HPDE6-E6E7 (cell line): Measurements from ENCODE around the gene CEP63.
"Not testable (repeated sequence)": the region's sequence is repeated elsewhere in the genome, so short reads cannot be mapped to it uniquely, and the experiment has no call there.

Experiments
- DNase-seq: peaks from one replicate; pipeline ENCODE4 v3.0.0; 2011; ENCODE audit warnings: missing footprints; ENCODE audit errors: extremely low spot score

The CEP63 gene

DNA sequence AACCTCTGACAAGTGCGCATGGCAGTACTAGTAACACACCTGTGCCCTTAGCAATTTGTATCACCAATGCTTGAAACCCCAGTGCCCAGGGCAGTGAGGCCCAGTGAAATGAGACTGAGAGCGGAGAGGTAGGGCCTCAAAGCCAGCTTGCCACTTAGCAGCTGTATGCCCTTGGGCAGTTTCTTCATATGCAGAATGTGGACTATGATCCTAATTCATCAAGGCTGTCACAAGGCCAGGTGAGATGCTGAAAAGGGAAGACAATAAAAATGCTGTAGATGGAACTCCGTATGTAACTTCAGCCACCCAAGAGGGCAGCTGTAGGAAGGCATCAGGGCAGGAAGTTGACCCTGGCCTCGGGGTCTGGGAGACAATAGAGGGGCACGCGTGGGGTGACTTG is 90.6 kb downstream of the CEP63 start:
- DNase-seq: no peak

DNA sequence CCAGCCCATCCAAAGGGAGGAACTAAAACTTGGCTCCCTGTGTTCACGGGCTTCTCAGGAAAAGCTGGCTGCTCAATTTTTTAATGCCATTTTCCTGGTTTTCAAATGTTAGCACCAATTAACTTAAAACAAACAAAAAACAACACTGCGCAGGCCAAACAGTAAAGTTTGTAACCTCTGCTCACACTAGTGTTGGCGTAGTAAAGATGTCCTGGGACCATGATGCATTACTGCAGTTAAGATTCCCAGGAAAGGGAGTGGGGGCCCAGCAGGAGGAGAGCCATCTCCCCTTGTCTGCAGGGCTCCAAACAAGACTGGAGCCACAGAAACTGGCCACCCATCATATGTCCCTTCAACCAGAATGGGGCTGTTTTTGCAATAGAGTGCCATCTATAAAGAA is 91.0 kb downstream of the CEP63 start:
- no peak for DNase-seq

DNA sequence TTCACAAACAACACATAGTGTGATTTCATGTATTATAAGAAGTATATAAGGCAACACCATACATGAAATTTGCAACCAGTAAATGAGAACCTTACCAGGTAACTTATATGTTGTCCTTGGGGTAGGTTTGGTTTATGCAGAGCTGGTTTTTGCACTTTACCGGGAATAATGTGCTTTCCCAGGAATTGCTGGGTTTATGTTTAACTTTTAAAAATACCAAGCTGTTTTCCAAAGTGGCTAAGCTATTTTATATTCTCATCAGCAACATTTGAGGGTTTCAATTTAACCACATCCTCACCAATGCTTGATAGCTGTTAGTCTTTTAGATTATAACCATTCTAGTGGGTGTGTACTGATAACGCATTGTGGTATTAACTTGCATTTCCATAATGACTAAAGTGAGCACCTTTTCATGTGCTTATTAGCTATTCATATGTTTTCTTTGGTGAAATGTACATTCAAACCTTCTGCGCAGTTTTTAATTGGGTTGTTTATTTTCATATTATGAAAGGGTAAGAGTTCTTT is 93.3 kb downstream of the CEP63 start:
- DNase-seq: no peak

DNA sequence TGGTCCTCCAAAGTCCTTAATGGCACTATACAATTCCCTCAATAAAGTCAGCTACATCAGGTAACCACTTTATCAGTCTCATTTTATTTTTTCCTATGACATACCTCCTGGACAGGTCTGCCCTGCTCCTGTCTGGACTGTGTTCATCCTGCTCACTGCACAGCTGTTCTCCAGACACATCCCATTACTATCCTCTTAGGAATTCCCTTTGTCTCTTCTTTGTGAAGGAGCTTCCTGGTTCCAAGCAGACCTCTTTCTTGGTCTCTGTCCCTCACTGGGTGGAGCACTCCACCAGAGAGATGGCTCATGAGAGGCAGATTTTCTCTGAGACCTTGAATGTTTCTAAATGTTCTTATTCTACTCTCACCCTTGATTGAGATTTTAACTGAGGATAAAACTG is 104.9 kb downstream of the CEP63 start:
- no peak for DNase-seq

DNA sequence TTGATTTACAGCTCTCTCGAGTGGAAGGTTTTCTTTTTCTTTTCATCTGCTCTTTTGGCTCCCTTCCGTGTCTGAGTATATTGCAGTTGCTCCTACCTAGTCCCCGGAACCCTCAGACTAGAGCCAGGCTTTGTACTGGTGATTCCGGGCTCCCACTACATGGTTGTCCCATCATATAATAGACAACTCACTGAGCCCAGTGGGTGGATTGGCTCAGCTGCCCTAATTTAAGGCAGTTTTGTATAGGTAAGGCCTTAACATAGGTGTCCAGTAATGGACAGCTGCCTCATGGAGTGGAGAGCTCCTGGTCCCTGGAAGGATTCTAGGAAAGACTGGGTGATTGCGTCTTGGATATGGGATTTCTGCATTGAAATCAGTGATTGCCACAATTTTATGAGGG is 106.9 kb downstream of the CEP63 start:
- no peak for DNase-seq

DNA sequence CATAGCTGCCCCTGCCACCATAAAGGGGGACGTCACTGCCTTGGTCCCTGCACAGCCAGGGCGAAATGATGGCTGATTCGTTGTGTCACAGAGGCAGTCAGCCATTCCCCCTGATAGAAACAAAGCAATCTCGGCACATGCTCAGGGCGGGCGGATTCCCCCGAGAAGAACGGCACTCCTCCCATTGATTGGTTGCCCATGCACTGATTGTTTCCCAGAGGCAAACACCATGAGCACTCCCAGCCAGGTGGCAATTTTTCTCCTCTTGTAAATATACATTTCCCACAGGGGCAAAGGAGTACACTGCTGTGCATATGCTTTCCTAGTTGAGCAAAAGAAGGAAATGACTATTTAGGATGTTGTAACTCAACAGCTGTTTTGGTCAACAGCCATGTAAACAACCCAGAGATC is 108.5 kb downstream of the CEP63 start:
- no peak for DNase-seq

DNA sequence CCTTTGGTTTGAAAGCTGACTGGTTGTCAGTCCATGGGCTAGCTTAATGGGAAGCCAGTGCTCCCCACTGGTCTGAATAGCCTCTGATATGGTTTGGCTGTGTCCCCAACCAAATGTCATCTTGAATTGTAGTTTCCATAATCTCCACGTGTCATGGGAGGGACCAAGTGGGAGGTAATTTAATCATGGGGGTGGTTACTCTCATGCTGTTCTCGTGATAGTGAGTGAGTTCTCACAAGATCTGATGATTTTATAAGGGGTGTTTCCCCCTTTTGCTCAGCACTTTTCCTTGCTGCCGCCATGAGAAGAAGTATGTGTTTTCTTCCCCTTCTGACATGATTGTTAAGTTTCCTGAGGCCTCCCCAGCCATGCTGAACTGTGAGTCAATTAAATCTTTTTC is 109.1 kb downstream of the CEP63 start:
- not testable (repeated sequence) for DNase-seq

DNA sequence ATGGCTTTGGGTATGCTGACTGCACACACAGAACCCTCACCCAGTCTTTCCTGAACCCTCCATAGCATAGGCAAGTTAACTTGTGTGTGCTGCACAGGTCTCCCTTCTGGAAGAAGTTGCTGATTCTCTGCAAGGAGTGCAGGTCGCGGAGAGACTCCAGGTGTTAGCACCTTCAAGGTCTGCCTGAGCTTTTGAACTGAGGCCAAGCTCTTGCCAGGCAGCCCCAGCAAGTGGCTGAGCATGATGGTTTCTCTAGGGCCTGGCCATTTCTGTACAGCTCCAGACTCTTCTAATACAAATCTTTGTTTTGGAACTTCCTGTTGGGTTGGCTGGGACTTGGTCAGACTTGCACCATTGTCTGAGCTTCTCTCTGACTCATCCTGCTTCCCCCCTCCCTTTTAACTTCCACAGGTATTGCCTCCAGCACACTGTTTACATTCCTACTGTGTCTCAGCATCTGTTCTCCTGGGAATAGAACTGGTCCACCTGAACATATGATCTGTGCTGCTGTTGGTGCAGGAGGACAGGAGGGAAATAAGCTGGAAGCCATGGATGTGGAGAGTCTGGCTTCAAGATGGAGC is 111.6 kb downstream of the CEP63 start:
- peak; percentile 87 for DNase-seq

DNA sequence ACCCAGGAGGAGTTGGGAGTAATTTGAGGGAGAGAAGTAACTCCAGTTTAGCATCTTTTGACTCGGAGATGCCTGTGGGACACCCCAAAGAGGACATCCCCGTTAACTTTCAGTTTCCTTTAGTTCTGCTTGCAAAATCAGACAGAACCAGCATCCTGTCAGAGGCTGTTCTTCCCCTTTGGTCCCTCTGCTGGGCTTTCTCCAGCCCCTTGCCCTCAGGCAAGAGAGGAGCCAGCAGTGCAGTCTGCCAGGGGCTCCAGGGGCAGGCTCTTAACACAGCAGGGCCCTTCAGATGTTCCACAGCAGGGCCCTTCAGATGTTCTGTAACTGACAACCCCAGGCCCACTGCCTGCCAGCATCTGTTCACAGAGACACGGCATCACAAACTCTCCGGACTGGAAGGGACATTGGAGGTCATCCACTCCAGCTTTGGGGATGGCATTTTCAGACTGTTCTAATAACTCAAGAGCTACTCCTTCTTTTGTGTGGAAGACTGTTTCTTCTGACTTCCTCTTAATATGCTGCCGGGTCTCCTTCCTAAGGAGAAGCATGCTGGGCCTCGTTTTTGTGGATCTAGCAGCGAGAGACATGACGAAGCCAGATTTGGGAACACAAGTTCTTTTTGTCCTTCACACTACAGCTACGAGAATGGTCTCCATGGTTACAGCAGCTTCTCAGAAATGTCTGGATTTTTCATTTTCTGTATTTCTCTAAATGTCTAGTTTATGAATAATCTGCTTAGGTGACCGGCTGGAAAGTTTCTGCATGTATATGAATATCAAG is 113.1 kb downstream of the CEP63 start:
- no peak for DNase-seq

DNA sequence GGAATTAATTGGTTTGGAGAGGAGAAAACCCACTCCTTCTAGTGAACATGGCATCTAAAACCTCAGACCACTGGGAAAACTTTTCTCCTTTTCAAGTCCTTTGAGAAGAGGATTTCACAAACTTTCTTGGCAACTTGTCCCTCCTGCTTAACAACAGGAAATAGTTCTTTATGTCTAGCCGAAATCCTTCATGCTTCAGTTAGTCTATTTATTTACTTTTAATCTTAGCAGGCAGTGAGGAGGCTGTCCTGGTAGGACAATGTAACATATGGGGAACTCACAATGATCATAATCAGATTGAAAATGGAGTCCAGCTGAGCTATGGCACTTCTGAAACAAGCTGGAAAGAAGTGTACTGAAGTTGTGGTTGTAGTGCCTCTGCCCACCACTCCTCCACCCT is 114.3 kb downstream of the CEP63 start:
- no peak for DNase-seq

DNA sequence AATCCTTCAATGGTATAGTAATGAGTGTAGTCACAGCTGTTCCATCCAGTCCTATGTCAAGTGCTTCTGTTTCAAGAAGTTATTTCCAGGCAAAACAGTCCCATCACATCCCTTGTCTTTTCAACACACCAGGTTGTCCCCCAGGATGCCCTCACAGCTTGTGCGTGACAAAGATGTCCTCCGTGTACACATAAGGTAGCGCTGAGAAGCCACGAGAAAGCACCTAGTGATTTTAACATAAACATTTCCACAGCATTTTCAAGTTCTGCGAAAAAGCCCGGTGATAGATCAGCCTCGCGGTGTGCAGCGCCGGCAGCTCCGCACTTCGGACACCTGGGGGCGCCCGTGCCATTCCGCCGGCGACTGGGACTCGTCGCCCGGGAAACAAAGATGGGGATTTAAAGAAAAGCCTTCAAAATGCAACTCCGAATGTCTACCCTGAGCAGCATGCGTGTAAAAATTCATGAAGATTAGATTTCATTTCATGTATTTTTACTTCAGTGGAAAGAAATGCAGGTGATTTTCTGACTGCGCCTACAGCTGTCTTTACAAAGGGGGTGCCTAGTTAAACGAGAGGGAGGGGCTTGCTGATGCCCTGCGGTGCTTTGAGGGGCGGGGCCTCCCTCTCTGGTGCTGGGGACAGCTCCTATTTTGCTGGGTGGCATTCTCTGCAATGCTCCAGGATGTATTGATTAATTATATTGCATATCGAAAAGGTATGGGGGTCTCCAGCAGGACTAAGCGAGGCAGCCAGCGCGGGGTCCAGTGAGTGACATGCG is 115.0 kb downstream of the CEP63 start:
- peak; percentile 78 for DNase-seq

DNA sequence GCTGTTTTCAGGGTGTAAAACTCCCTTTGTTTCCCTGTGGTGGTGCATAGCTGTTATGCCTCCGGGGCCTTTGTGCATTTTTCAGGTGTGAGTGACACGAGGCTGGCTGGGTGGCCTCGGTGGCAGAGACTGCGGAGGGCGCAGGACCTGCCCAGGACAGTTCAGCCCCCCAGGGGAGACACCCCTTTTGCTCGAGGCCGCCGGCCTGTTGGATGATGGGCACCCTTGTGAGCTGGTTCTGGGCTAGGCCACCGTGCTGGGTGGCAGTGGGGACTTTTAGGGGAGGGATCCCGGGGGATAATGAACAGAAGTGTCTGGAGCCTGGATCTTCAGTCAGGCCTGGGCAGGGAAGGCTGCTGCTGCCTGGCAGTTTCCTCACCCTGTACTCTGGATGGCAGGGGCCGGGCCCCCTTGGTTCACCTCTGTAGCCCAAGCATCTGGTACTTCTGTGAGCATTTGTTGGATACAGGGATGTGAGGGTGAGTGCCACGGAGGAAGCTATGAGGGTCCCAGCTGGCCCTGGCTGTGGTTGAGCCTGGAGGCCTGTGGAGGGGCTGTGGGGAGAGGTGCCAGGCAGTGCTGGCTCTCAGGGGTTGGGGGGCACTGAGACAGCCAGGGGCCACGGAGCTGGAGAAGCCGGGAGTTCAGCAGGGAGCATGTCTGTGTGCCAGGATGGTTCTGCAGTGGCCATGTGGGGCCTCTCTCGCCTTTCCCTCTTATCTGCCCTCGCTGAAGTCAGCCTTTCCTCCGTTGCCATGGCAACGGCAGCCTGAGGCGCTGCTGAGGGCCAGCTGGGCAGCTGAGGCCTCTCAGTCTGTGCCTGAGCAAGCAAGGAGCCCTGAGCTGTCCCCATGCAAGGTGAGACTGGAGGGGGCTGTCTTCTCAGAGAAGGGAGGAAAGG is 115.9 kb downstream of the CEP63 start:
- DNase-seq: no peak

DNA sequence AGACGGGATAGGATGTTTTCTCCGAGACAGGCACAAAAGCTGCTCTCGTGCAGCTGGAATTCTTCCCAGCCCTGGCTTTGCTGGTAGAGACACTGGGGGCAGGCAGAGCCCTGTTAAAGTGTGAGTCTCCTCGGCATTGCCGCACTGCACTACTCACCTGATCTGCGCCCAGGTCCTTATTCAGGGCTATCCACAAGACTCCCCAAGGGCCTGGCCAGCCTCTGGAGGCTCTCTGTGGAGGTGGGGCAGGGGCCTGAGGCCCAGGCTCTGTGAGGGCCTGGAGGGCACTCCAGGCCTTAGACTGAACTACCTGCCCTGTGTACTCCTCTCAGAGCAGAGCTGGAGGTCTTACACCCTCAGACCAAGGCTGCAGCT is 116.6 kb downstream of the CEP63 start:
- DNase-seq: no peak

DNA sequence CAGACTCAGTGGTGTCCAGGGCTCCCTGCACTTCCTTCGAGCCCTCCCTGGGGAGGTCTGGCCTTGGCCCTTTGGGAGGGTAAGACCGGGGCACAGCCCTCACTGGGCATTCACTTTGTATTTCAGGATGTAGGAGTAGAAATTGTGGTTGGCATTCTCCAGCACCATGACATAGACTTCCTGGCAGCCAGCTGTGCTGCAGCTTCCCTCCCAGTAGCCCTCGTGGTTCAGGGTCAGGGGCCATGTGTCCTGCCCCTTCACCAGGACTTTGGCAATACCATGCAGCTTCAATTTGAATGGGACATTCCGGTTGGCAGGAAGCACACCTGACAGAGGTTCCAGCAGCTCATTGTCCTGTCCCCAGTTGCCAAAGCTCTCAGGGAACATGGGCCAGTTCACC is 117.6 kb downstream of the CEP63 start:
- no peak for DNase-seq

DNA sequence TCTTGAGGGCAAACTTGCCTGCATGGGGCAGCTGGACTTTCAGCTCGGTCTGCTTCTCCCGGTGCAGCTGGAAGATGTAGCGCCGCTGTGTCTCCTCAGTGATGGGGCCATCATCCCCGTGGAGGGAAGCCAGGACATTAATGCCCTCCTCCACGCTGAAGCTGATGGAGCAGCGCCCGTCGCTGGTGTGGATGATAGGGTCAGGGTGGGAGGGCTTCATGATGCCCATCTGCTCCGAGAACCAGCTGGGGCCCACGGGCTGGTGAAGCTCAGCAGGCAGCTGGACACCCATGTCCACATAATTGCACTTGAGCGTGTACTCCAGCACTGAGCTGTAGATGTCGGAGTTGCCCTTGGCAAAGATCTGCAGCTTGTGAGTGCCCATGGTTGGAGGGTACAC is 118.1 kb downstream of the CEP63 start:
- no peak for DNase-seq

DNA sequence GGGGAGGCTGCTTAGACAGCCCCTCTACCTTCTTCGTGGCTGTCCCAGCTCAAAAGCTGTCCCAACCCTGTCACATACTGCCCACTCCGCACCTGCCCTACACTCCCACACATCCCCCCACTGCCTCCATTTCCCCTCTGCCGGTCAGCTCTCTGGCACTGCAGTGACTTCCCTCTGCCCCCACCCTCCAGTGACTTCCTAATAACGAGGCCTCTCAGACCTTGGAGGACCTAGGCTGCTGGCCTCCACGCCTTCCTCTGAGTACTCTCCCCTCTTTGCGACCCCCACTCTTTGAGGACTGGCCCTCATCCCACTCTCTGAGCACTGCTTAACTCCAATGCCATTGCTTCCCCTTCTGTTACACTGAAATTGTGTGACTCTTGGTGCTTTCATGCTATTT is 119.7 kb downstream of the CEP63 start:
- DNase-seq: no peak

DNA sequence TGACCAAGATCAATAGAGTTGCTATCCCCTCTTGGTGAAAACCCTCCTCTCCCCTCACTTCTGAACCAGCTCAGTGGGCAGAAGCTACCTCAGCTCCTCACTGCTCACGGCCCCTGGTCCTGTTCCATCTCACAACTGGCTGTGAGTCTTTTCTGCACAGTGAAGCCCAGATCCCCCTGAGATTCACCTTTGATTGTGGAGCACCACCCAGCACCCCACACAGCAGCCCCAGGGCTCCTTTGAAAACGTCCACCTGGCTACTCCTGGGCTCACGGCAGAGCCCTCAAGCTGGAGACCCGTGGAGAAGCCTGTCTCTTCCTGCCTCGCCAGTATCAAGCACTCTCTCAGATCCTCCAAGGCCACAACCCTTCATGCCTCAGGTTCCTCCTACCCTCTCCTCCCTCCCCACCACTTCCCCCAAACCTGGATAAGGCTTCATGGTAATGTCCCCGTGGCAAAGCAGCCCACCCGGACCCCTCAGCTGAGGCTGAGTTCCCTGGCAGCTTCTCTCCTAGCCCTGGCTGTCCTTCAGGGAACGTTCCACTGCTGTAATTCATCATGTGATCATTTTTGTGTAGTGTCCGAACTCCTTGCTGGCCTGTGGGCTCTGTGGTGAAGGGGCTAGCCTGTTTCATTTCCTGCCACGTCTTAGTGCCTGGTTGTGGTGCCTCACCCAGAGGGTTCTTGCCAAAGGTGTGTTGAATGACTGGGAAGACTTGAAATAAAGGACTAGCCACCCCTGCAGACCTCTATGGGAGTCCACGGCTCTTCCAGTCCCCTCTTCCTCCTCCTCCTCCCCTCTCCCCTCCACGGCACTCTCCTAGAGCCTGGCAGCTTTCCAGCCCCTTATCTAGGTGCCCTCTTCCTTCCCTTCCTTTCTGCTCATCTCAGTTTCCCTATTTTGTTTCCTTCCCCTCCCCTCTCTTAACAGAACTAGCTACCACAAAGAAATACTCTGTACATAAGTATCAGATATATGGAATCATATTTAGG is 120.5 kb downstream of the CEP63 start:
- DNase-seq: no peak

DNA sequence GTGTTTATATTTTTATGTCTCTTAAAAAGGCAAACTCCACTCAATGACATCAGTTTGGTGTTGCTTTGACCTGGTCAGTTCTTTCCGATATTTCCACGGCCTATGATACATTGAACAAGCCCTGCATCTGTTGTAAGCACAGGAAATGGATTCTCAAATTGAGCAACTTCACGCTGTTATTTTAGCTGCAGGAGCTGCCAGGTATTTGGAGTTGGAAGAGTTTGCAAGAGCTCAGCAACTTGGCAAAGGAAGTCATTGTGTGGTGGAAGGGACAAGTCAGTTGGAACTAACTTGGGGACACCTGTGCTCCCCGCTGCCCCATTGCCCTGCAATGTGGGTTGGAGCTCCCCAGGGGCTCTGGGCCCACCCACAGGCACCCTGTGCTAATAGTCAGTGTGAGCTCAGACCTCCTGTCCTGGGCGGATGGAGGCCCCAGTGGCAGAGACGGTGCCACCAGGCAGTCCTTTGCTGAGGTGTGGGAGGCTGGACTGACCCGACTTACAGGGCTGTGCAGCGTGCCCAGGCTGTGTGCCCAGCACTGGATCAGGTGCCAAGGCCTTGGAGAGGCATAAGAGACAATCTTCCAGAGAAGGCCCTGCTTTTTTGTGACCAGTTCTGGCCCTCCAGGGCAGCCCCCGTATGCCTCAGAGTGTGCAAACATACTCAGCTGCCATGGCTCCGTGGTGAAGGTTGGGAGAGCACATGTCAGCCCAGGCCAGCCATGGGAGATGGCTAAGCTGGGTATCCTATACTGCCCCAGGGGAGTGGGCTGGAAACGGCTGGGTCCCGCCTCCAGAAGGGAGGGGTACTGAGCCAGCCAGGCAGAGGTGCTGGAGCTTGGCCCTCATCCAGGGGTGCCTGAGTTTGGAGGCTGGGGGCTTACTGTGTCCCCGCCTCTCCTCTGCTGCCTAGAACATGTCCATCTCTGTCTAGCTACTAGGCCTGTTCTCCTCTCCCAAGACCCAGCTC is 121.5 kb downstream of the CEP63 start:
- no peak for DNase-seq

DNA sequence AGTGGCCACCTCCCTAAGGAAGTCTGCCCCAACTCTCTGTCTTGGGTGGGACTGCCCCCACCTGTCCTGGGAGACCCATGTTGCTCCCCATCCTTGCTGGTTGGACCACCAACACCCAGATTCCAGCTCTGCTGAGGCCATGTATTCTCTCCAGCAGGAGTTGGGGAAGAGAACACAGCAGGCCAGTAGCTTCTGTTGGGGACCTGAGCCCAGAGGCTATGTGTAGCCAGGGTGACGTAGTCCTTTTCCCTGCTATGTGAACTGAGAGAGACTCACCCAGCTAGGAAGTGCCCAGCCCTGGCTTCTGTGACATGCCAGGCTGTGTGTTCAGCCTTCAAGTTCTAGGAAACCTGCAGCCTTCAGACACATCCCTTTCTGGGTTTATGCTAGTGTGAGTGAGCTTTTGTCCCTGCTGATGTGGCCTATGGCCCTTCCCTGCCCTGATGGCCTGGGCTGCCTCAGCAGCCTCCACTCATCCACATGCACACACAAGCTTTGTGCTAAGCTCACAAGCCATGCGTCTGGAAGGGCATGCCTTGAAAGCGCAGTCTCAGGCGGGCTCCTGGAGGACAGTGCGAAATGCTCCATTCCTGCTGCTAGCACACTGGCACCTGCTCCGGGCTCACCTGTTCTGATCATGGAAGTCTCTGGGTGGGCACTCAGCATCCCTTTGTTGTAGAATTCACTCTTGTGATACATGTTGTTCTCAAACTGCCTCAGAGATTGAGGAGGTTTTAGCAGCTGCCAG is 122.3 kb downstream of the CEP63 start:
- DNase-seq: no peak
